ENCODE results near the gene MYO15B.

DNA sequence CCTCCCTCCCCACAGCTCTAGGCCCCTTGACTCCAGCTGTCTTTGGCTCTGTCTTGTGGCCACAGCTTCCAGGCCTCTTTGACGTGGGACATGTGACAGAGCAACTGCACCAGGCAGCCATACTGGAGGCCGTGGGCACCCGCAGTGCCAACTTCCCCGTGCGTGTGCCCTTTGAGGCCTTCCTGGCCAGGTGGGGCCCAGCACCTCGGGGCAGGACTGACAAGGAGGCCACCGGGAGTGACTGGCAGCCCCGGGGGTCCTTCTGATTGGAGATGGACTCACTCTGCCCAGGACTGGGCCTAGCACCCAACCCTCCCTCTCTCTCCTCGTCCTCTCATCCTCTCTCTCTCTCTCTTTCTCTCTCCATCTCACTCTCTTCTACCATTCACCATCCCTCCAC is 15.5 kb downstream of the MYO15B start:
- TF ChIP-seq POLR2A (IDR thresholded peaks at IDR 0.05) = no peak
- TF ChIP-seq, protein P1, sequence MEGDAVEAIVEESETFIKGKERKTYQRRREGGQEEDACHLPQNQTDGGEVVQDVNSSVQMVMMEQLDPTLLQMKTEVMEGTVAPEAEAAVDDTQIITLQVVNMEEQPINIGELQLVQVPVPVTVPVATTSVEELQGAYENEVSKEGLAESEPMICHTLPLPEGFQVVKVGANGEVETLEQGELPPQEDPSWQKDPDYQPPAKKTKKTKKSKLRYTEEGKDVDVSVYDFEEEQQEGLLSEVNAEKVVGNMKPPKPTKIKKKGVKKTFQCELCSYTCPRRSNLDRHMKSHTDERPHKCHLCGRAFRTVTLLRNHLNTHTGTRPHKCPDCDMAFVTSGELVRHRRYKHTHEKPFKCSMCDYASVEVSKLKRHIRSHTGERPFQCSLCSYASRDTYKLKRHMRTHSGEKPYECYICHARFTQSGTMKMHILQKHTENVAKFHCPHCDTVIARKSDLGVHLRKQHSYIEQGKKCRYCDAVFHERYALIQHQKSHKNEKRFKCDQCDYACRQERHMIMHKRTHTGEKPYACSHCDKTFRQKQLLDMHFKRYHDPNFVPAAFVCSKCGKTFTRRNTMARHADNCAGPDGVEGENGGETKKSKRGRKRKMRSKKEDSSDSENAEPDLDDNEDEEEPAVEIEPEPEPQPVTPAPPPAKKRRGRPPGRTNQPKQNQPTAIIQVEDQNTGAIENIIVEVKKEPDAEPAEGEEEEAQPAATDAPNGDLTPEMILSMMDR (IDR thresholded peaks at IDR 0.05) = no peak

All from adrenal gland (tissue), 5 donors.